ENCODE measurements around the gene FCRL3. TPM values are rescaled to one million over a fixed set of nuclear protein-coding genes. Genes with fewer than 3 reads are reported as not detected.

FCRL3 gene
- total RNA-seq, 6 donors from 2014 or later, result 0.22 to 1.4 (median 1.1) TPM

- H3K4me3 ChIP-seq, result no peak overlapping the region
- no peaks in the 10 kb centered on the region for H3K4me1 ChIP-seq
- H3K36me3 ChIP-seq, result no peaks in the 10 kb centered on the region
- no peak overlapping the region for H3K27ac ChIP-seq
- no peak for DNase-seq
- ATAC-seq (ENCODE audit: low FRiP score in 2 of 2), result no peak
- no peaks in the 10 kb centered on the region for H3K27me3 ChIP-seq
- no peaks in the 10 kb centered on the region for H3K9me3 ChIP-seq
- TF ChIP-seq CTCF (IDR thresholded peaks at IDR 0.05) (no peak), POLR2AphosphoS5 (IDR thresholded peaks at IDR 0.05) (no peak), EP300 (IDR thresholded peaks at IDR 0.05) (no peak), POLR2A (IDR thresholded peaks at IDR 0.05) (no peak)
Observed at GRCh38 chr1:157646144-157646543, 54.4 kb downstream of the FCRL3 start.

DNA sequence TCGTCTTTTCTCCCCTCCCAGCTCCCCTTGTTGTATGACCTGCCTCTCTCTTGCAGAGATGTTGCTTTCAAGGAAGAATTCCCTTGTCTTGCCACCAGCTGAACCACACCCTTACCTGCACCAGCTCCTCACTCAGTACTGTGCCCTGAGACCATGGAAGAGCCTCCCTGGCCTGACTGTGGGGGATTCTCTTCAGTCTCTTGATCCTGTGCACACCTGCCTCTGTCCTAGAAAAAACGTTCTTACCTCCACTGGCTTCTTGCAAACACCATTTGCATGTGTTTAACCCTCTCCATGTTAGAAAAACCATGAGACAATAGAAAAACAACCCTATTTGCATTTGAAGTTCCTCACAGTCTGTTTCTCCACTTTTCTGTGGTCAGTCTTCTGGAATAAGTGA lies 59.4 kb downstream of the FCRL3 start:
- H3K4me1 ChIP-seq, result no peaks in the 10 kb centered on the region
- no peaks in the 10 kb centered on the region for H3K36me3 ChIP-seq
- no peak overlapping the region for H3K27ac ChIP-seq
- no peak for ATAC-seq (ENCODE audit: low FRiP score in 2 of 2)
- H3K4me3 ChIP-seq, result no peak overlapping the region
- DNase-seq, result no peak
- WGBS, 2 donors, result 36 to 60% methylated on average over 2 of the region's 2 CpGs
- H3K27me3 ChIP-seq, result no peaks in the 10 kb centered on the region
- H3K9me3 ChIP-seq, result no peaks in the 10 kb centered on the region
- TF ChIP-seq EP300 (IDR thresholded peaks at IDR 0.05) (no peak), POLR2AphosphoS5 (IDR thresholded peaks at IDR 0.05) (no peak), POLR2A (IDR thresholded peaks at IDR 0.05) (no peak), CTCF (IDR thresholded peaks at IDR 0.05) (no peak)

- ATAC-seq (ENCODE audit: low FRiP score in 2 of 2) (no peak), DNase-seq (no peak)
- no peaks in the 10 kb centered on the region for H3K36me3 ChIP-seq
- TF ChIP-seq POLR2AphosphoS5 (IDR thresholded peaks at IDR 0.05) (no peak), CTCF (IDR thresholded peaks at IDR 0.05) (no peak), POLR2A (IDR thresholded peaks at IDR 0.05) (no peak), EP300 (IDR thresholded peaks at IDR 0.05) (no peak)
- H3K9me3 ChIP-seq, result no peaks in the 10 kb centered on the region
- H3K27ac ChIP-seq, result no peak overlapping the region
- WGBS, 2 donors, result 36 to 52% methylated on average over 4 of the region's 4 CpGs
- no peaks in the 10 kb centered on the region for H3K4me1 ChIP-seq
- H3K27me3 ChIP-seq, result no peaks in the 10 kb centered on the region
- H3K4me3 ChIP-seq, result no peak overlapping the region
Observed at GRCh38 chr1:157639800-157640199, 60.8 kb downstream of the FCRL3 start.

DNA sequence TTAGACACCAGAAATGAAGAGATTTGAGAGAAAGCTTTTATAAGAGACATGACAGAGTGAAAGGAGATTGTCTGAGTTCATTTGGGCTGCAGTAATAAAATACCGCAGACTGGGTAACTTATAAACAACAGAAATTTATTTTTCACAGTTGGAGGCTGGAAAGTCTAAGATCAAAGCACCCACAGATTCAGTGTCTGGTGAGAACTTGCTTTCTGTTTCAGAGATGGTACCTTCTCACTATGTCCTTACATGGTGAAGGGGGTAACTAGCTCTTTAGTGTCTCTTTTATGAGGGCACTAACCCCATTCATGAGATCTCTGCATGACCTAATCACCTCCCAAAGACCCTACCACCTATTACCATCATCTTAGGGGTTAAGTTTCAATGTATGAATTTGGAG lies 71.8 kb downstream of the FCRL3 start:
- H3K4me1 ChIP-seq, result no peaks in the 10 kb centered on the region
- H3K36me3 ChIP-seq, result no peaks in the 10 kb centered on the region
- 75 to 93% methylated on average over 1 of the region's 1 CpG for WGBS, 2 donors
- no peak for ATAC-seq (ENCODE audit: low FRiP score in 2 of 2)
- TF ChIP-seq EP300 (IDR thresholded peaks at IDR 0.05), result no peak
- no peak for TF ChIP-seq POLR2AphosphoS5 (IDR thresholded peaks at IDR 0.05)
- no peak for TF ChIP-seq CTCF (IDR thresholded peaks at IDR 0.05)
- no peak for TF ChIP-seq POLR2A (IDR thresholded peaks at IDR 0.05)
- H3K9me3 ChIP-seq, result no peaks in the 10 kb centered on the region
- H3K27me3 ChIP-seq, result no peaks in the 10 kb centered on the region
- no peak overlapping the region for H3K27ac ChIP-seq
- H3K4me3 ChIP-seq, result no peak overlapping the region
- no peak for DNase-seq

Other genes starting within 250 kb of the FCRL3 start
- gene FCRL5, start 148.3 kb downstream of the FCRL3 start, total RNA-seq, result 1 to 10 TPM in 4 of 6 donors, under 1 TPM in 2; 0.22 to 9.8 (median 2.1) TPM
- gene FCRL4, start 102.7 kb downstream of the FCRL3 start, total RNA-seq, result not detected
- gene FCRL2, start 76.4 kb upstream of the FCRL3 start, total RNA-seq, result 1 to 10 TPM in 2 of 6 donors, under 1 TPM in 4; 0.46 to 3.1 (median 0.68) TPM
- 10 to 100 TPM in 2 of 6 donors, 1 to 10 TPM in 4; 1.2 to 18.9 (median 3.6) TPM for gene FCRL1, start 119.4 kb upstream of the FCRL3 start, total RNA-seq
- 1 to 10 TPM; 1.4 to 5.2 (median 3.4) TPM for gene CD5L, start 141.0 kb upstream of the FCRL3 start, total RNA-seq

Measured in upper lobe of left lung (tissue), 6 donors.